Endothelial cell of umbilical vein (primary cell): Measurements from ENCODE around the gene PLA2G5. TPM values are rescaled to one million over a fixed set of nuclear protein-coding genes. Genes with fewer than 3 reads are reported as not detected.

Experiments used
- BruUV-seq: library from RNA; stranded (reverse); fragments of 400-500 nt; replicated peaks from 2 replicates; lab custom pipeline; 2021; lab: Mats Ljungman, UMichigan
- CTCF ChIA-PET: fragments of 300-600, 350-600 bp; sonication (Branson Sonifier 250); formaldehyde crosslinking; loops from one replicate; lab custom pipeline; 2021; ENCODE audit warnings: antibody characterized with exemption, inconsistent platforms; lab: Charles Lee
- POLR2A ChIA-PET: fragments of 300-600, 350-600 bp; sonication (Branson Sonifier 250); formaldehyde crosslinking; loops from one replicate; lab custom pipeline; 2021; ENCODE audit warnings: antibody characterized with exemption, inconsistent platforms; lab: Charles Lee
- DNase-seq: peaks from one replicate; pipeline ENCODE4 v3.0.0-alpha.2; 2011; ENCODE audit warnings: low read depth, low spot score
- FAIRE-seq: peaks from 2 replicates; lab custom pipeline; 2011; peaks lifted over from hg19 to GRCh38; lab: Jason Lieb, UNC
- H2AFZ ChIP-seq: 2 replicates; pipeline ENCODE4 v1.6.0; 2012; ENCODE audit warnings: low read depth, low read length, control low read depth, inconsistent platforms
- H3K27ac ChIP-seq: 2 replicates; pipeline ENCODE4 v1.5.1; 2011; ENCODE audit warnings: low read depth, mild to moderate bottlenecking, control low read depth, low read length, moderate library complexity; ENCODE audit not compliant: insufficient read depth
- H3K27me3 ChIP-seq, 2 experiments: 2 replicates each; pipeline versions ENCODE4 v1.6.0 to v1.6.1; 2011; ENCODE audit warnings: low read length in 2 of 2, mixed read lengths in 1 of 2; ENCODE audit not compliant: control insufficient read depth in 2 of 2, insufficient read depth in 2 of 2
- H3K36me3 ChIP-seq, 2 experiments: 2 replicates in 1 of 2; 3 replicates in 1 of 2; pipeline ENCODE4 v1.5.1; 2011; ENCODE audit warnings: low read length in 2 of 2, mild to moderate bottlenecking in 1 of 2, moderate library complexity in 1 of 2; ENCODE audit not compliant: control insufficient read depth in 2 of 2, insufficient read depth in 2 of 2; ENCODE audit errors: extremely low read depth in 1 of 2
- H3K4me1 ChIP-seq: 3 replicates; pipeline ENCODE4 v1.5.1; 2011; ENCODE audit warnings: mild to moderate bottlenecking, low read length; ENCODE audit not compliant: control insufficient read depth, insufficient read depth; ENCODE audit errors: extremely low read depth
- H3K4me2 ChIP-seq: 2 replicates; pipeline ENCODE4 v1.6.1; 2011; ENCODE audit warnings: low read length, control low read depth, mixed read lengths; ENCODE audit not compliant: insufficient read depth
- H3K4me3 ChIP-seq, 3 experiments: fragments of 200-600 bp in 1 of 3; sonication (generic), shearing (Covaris generic) in 1 of 3; replicated peaks in 1 of 3; 2 replicates each; pipeline ENCODE4 v1.5.1; 2011 to 2016; ENCODE audit warnings: control low read depth in 3 of 3, low read length in 3 of 3, mild to moderate bottlenecking in 2 of 3, inconsistent platforms in 1 of 3, low read depth in 1 of 3, moderate library complexity in 1 of 3; ENCODE audit not compliant: insufficient read depth in 1 of 3
- H3K79me2 ChIP-seq: 2 replicates; pipeline ENCODE4 v1.6.0; 2012; ENCODE audit warnings: low read length, inconsistent platforms; ENCODE audit not compliant: control insufficient read depth, insufficient read depth
- H3K9ac ChIP-seq: replicated peaks from 2 replicates; pipeline ENCODE3; 2011; ENCODE audit warnings: low read length, control low read depth; ENCODE audit not compliant: insufficient read depth; ENCODE audit errors: extremely low read depth
- H3K9me1 ChIP-seq: replicated peaks from 3 replicates; pipeline ENCODE4 v1.6.0; 2011; ENCODE audit warnings: mild to moderate bottlenecking, low read length; ENCODE audit not compliant: control insufficient read depth, insufficient read depth; ENCODE audit errors: extremely low read depth
- H3K9me3 ChIP-seq: replicated peaks from 2 replicates; pipeline ENCODE4 v1.5.1; 2012; ENCODE audit warnings: low read length, inconsistent platforms; ENCODE audit not compliant: control insufficient read depth, insufficient read depth
- H4K20me1 ChIP-seq: replicated peaks from 2 replicates; pipeline ENCODE3; 2011; ENCODE audit warnings: mild to moderate bottlenecking, low read length; ENCODE audit not compliant: control insufficient read depth, insufficient read depth; ENCODE audit errors: extremely low read depth
- FOS ChIP-seq: IDR thresholded peaks from 2 replicates; pipeline ENCODE4 v1.6.1; 2011; ENCODE audit warnings: mild to moderate bottlenecking, low read length, moderate library complexity, borderline replicate concordance; ENCODE audit not compliant: insufficient read depth
- GATA2 ChIP-seq: IDR thresholded peaks from 2 replicates; pipeline ENCODE4 v1.7.0; 2011; ENCODE audit warnings: low read depth, mild to moderate bottlenecking, moderate library complexity, mixed read lengths, low read length; ENCODE audit not compliant: insufficient read length, insufficient read depth
- MYC ChIP-seq: IDR thresholded peaks from one replicate; pipeline ENCODE4 v1.6.1; 2011; ENCODE audit warnings: mild to moderate bottlenecking, low read depth, low read length
- POLR2A ChIP-seq: IDR thresholded peaks from 2 replicates; pipeline ENCODE4 v1.6.1; 2012; ENCODE audit warnings: low read depth, mild to moderate bottlenecking, control low read depth, low read length
- POLR2AphosphoS5 ChIP-seq: IDR thresholded peaks from 2 replicates; pipeline ENCODE4 v1.6.1; 2012; ENCODE audit warnings: low read depth, mild to moderate bottlenecking, control low read depth, low read length, moderate library complexity; ENCODE audit not compliant: insufficient read depth
- dilution Hi-C: fragments of 300-500 bp; cut with MboI; formaldehyde crosslinking; loops from one replicate; pipeline ENCODE4 v1.15.0; 2019; ENCODE audit warnings: low sequenced_read_pairs; ENCODE audit not compliant: extremely low pct_ligation_motif_present
- intact Hi-C: fragments of 100-400 bp; cut with micrococcal nuclease; formaldehyde crosslinking; loops from one replicate; pipeline ENCODE4 v1.10.0; 2022
- polyA plus RNA-seq, 4 experiments: library from polyadenylated mRNA; depleted of rRNA in 3 of 4; stranded (reverse) in 3 of 4; unstranded in 1 of 4; fragments of >200 nt; gene quantifications; 2 replicates each; pipeline versions ENCODE4 v1.2.1 to v1.2.3, GENCODE V29; 2011 to 2012; ENCODE audit warnings: missing spikeins in 1 of 4
- total RNA-seq: library from RNA; stranded (reverse); gene quantifications from 2 replicates; pipeline ENCODE4 v1.2.3, GENCODE V29; 2021
- TF ChIP-seq, protein P1 (sequence below): IDR thresholded peaks from 2 replicates; pipeline ENCODE4 v1.6.1; 2011; ENCODE audit not compliant: insufficient read depth, insufficient read length
- TF ChIP-seq, protein P2 (sequence below), 2 donors: IDR thresholded peaks; 1 replicate in 1 of 2; 2 replicates in 1 of 2; pipeline ENCODE4 v1.5.1; 2011; ENCODE audit warnings: low read length in 2 of 2, mild to moderate bottlenecking in 2 of 2, moderate library complexity in 2 of 2, control low read depth in 1 of 2, inconsistent platforms in 1 of 2, low read depth in 1 of 2; ENCODE audit not compliant: insufficient read depth in 1 of 2; ENCODE audit errors: extremely low read depth in 1 of 2

The PLA2G5 gene
- total and polyA plus RNA-seq, 2 donors (not counting 3 experiments of a cell fraction or from before 2014, with no cell fraction given), result 0.06 TPM; not detected in 1

GRCh38 chr1:20063861-20064292 is 6.1 kb upstream of the PLA2G5 start:
- dilution Hi-C loops (no loop called here), intact Hi-C loops (no loop called here)
- H3K4me3 ChIP-seq, result no peak overlapping the region
- H3K27me3 ChIP-seq, result no peaks in the 10 kb centered on the region
- peak; percentile 77 for TF ChIP-seq FOS
- TF ChIP-seq, protein P1, sequence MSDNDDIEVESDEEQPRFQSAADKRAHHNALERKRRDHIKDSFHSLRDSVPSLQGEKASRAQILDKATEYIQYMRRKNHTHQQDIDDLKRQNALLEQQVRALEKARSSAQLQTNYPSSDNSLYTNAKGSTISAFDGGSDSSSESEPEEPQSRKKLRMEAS, result no peak
- TF ChIP-seq POLR2AphosphoS5, result no peak
- TF ChIP-seq MYC, result no peak
- TF ChIP-seq GATA2, result no peak
- TF ChIP-seq POLR2A, result no peak
- TF ChIP-seq, protein P2, sequence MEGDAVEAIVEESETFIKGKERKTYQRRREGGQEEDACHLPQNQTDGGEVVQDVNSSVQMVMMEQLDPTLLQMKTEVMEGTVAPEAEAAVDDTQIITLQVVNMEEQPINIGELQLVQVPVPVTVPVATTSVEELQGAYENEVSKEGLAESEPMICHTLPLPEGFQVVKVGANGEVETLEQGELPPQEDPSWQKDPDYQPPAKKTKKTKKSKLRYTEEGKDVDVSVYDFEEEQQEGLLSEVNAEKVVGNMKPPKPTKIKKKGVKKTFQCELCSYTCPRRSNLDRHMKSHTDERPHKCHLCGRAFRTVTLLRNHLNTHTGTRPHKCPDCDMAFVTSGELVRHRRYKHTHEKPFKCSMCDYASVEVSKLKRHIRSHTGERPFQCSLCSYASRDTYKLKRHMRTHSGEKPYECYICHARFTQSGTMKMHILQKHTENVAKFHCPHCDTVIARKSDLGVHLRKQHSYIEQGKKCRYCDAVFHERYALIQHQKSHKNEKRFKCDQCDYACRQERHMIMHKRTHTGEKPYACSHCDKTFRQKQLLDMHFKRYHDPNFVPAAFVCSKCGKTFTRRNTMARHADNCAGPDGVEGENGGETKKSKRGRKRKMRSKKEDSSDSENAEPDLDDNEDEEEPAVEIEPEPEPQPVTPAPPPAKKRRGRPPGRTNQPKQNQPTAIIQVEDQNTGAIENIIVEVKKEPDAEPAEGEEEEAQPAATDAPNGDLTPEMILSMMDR (IDR thresholded peaks at IDR 0.05; ENCODE audit: extremely low read depth in 1 of 2, insufficient read depth in 1 of 2, low read depth in 1 of 2, low read length in 2 of 2), result no peak
- H3K27ac ChIP-seq, result no peak overlapping the region
- BruUV-seq, result no TSS peak
- H3K9ac ChIP-seq, result no peak overlapping the region
- no peaks in the 10 kb centered on the region for H3K9me1 ChIP-seq
- CTCF ChIA-PET, result no interaction called here
- no peaks in the 10 kb centered on the region for H3K36me3 ChIP-seq
- no peaks in the 10 kb centered on the region for H3K79me2 ChIP-seq
- FAIRE-seq, result peak; percentile 52
- peak overlapping the region; percentile 24 for H3K4me2 ChIP-seq
- H3K4me1 ChIP-seq, result peaks cover 3% of the 10 kb centered on the region
- no peaks in the 10 kb centered on the region for H4K20me1 ChIP-seq
- H3K9me3 ChIP-seq, result no peaks in the 10 kb centered on the region
- DNase-seq, result peak; percentile 31
- POLR2A ChIA-PET, result no interaction called here
- no peak overlapping the region for H2AFZ ChIP-seq
